Right lobe of liver (tissue), 4 donors: ENCODE data around the gene OPN3.

ENCODE experiments used
- CTCF ChIP-seq, 4 donors: fragments of 200-600 bp in 3 of 4; fragments of 450-650 bp in 1 of 4; IDR thresholded peaks; one replicate each; pipeline versions ENCODE4 v1.5.1 to v1.8.0; 2016 to 2022; ENCODE audit warnings: antibody characterized with exemption in 4 of 4, mild to moderate bottlenecking in 2 of 4
- POLR2A ChIP-seq: fragments of 450-650 bp; IDR thresholded peaks from one replicate; pipeline ENCODE4 v1.6.1; 2017; ENCODE audit warnings: antibody characterized with exemption, mild to moderate bottlenecking
- donor health status: DM: no; HTN: no; CAD: no.
- donor health status: DM: no; HTN: no; CAD: no.
- donor health status: DM: no; HTN: yes; CAD: no.

GRCh38 chr1:241627453-241628259, 12.5 kb downstream of the OPN3 start:
- TF ChIP-seq POLR2A (no peak), CTCF (IDR thresholded peaks at IDR 0.05) (peak; percentile 68 to 84 (median 74))
